DND-41 (cell line): ENCODE data around the gene MAST4.

Source experiments
- ATAC-seq: fragments of 200-7000 bp; cut with Tn5 transposase; 3 replicates; pipeline ENCODE4 v1.9.1; 2021; ENCODE audit warnings: low read depth; ENCODE audit not compliant: insufficient read depth
- DNase-seq: peaks from one replicate; pipeline ENCODE4 v3.0.0-alpha.2; 2020
- H2AFZ ChIP-seq: 2 replicates; pipeline ENCODE4 v1.6.0; 2012; ENCODE audit warnings: low read depth, low read length
- H3K27ac ChIP-seq: 2 replicates; pipeline ENCODE4 v1.5.1; 2012; ENCODE audit warnings: low read length, inconsistent platforms
- H3K27me3 ChIP-seq: fragments of 200-600 bp; sonication (generic); 2 replicates; pipeline ENCODE4 v1.6.0; 2012; ENCODE audit warnings: low read length, mild to moderate bottlenecking, inconsistent platforms; ENCODE audit not compliant: insufficient read depth, poor library complexity
- H3K36me3 ChIP-seq: 2 replicates; pipeline ENCODE4 v1.5.1; 2012; ENCODE audit warnings: low read length, inconsistent platforms; ENCODE audit not compliant: insufficient read depth
- H3K4me1 ChIP-seq: 2 replicates; pipeline ENCODE4 v1.5.1; 2012; ENCODE audit warnings: mild to moderate bottlenecking, low read length; ENCODE audit not compliant: insufficient read depth
- H3K4me2 ChIP-seq: 2 replicates; pipeline ENCODE4 v1.6.0; 2012; ENCODE audit warnings: mild to moderate bottlenecking, moderate library complexity, low read length, inconsistent platforms; ENCODE audit not compliant: insufficient read depth
- H3K4me3 ChIP-seq, 2 experiments: fragments of 200-600 bp in 1 of 2; shearing (Covaris generic) in 1 of 2; 2 replicates each; pipeline ENCODE4 v1.5.1; 2012 to 2016; ENCODE audit warnings: inconsistent platforms in 2 of 2, low read length in 2 of 2, mild to moderate bottlenecking in 2 of 2, low read depth in 1 of 2, moderate library complexity in 1 of 2
- H3K79me2 ChIP-seq: 2 replicates; pipeline ENCODE4 v1.6.0; 2012; ENCODE audit warnings: low read length, inconsistent platforms; ENCODE audit not compliant: insufficient read depth
- H3K9ac ChIP-seq: 2 replicates; pipeline ENCODE4 v1.6.0; 2012; ENCODE audit warnings: low read depth, mild to moderate bottlenecking, inconsistent platforms, low read length, moderate library complexity
- H3K9me3 ChIP-seq: 2 replicates; pipeline ENCODE4 v1.5.1; 2012; ENCODE audit warnings: low read length, moderate library complexity, mild to moderate bottlenecking, inconsistent platforms; ENCODE audit not compliant: insufficient read depth, severe bottlenecking
- H4K20me1 ChIP-seq: 2 replicates; pipeline ENCODE4 v1.6.0; 2012; ENCODE audit warnings: low read length; ENCODE audit not compliant: insufficient read depth
- CTCF ChIP-seq: IDR thresholded peaks from 2 replicates; pipeline ENCODE4 v1.5.1; 2012; ENCODE audit warnings: borderline replicate concordance, low read length, moderate library complexity, mild to moderate bottlenecking; ENCODE audit not compliant: poor library complexity, severe bottlenecking; ENCODE audit errors: extremely low read depth
- EZH2 ChIP-seq: IDR thresholded peaks from 3 replicates; pipeline ENCODE4 v1.6.1; 2012; ENCODE audit warnings: borderline replicate concordance, low read depth, mild to moderate bottlenecking, moderate library complexity, low read length, inconsistent platforms; ENCODE audit not compliant: severe bottlenecking

Gene MAST4

GRCh38 chr5:67173959-67174358, 577.8 kb downstream of the MAST4 start:
- Histone ChIP-seq H4K20me1 (no peaks in the 10 kb centered on the region), H3K9me3 (peaks cover 10% of the 10 kb centered on the region), H2AFZ (no peak overlapping the region), H3K79me2 (no peaks in the 10 kb centered on the region), H3K4me1 (peaks cover 8% of the 10 kb centered on the region), H3K4me2 (no peak overlapping the region), H3K27me3 (no peaks in the 10 kb centered on the region), H3K9ac (no peak overlapping the region), H3K4me3 (no peak overlapping the region), H3K27ac (no peak overlapping the region), H3K36me3 (0 out of 2 replicates have a peak, but pooled peaks cover 4% of the 10 kb centered on the region)
- no peak for TF ChIP-seq EZH2
- TF ChIP-seq CTCF, result no peak
- no peak for DNase-seq
- ATAC-seq, result no peak

- TF ChIP-seq EZH2 (no peak), CTCF (no peak)
- Histone ChIP-seq H3K4me1 (peaks cover 38% of the 10 kb centered on the region), H3K27me3 (no peaks in the 10 kb centered on the region), H3K9me3 (peaks cover 10% of the 10 kb centered on the region), H3K79me2 (no peaks in the 10 kb centered on the region), H3K9ac (no peak overlapping the region), H3K27ac (peak overlapping the region; percentile 32), H3K36me3 (0 out of 2 replicates have a peak, but pooled peaks cover 4% of the 10 kb centered on the region), H2AFZ (no peak overlapping the region), H3K4me3 (peak overlapping the region in 1 of 2 experiments; percentile 5; a peak in 1 of 4 replicates), H4K20me1 (no peaks in the 10 kb centered on the region), H3K4me2 (no peak overlapping the region)
- ATAC-seq (no peak), DNase-seq (no peak)
Measured at GRCh38 chr5:67176936-67177335, 580.7 kb downstream of the MAST4 start.

- no peak overlapping the region for H3K9ac ChIP-seq
- ATAC-seq (no peak), DNase-seq (no peak)
- no peak overlapping the region for H2AFZ ChIP-seq
- H3K79me2 ChIP-seq, result 0 out of 2 replicates have a peak, but pooled peaks cover under 1% of the 10 kb centered on the region
- no peak overlapping the region for H3K4me2 ChIP-seq
- peaks cover 49% of the 10 kb centered on the region for H3K4me1 ChIP-seq
- no peaks in the 10 kb centered on the region for H3K27me3 ChIP-seq
- no peak for TF ChIP-seq CTCF
- no peak for TF ChIP-seq EZH2
- 0 out of 2 replicates have a peak, but pooled peaks cover 4% of the 10 kb centered on the region for H3K36me3 ChIP-seq
- peaks cover 10% of the 10 kb centered on the region for H3K9me3 ChIP-seq
- no peak overlapping the region for H3K27ac ChIP-seq
- no peaks in the 10 kb centered on the region for H4K20me1 ChIP-seq
- H3K4me3 ChIP-seq, result no peak overlapping the region
Measured at GRCh38 chr5:67178085-67178484, 581.9 kb downstream of the MAST4 start.
